Measurements from ENCODE around the gene TRERF1. TPM values are rescaled to one million over a fixed set of nuclear protein-coding genes. Genes with fewer than 3 reads are reported as not detected.

TRERF1 gene
- total RNA-seq, 1 donor from 2014 or later, result 20.6 TPM

- H3K36me3 ChIP-seq, result no peaks in the 10 kb centered on the region
- TF ChIP-seq POLR2AphosphoS5 (IDR thresholded peaks at IDR 0.05; ENCODE audit: insufficient read depth in 1 of 2, low read depth in 1 of 2), result no peak
- no peak for TF ChIP-seq CTCF (IDR thresholded peaks at IDR 0.05)
- no peak for TF ChIP-seq POLR2A (IDR thresholded peaks at IDR 0.05)
- H3K9me3 ChIP-seq, result no peaks in the 10 kb centered on the region
- H3K27me3 ChIP-seq, result no peaks in the 10 kb centered on the region
- peaks cover 62% of the 10 kb centered on the region for H3K4me1 ChIP-seq
- H3K4me3 ChIP-seq, result no peak overlapping the region
- peak overlapping the region; percentile 69 for H3K27ac ChIP-seq
- no peak for DNase-seq (ENCODE audit: extremely low spot score in 2 of 2)
- intact Hi-C loops (cut with DNase I), result no loop called here
These were observed 173.4 kb downstream of the TRERF1 start for GRCh38 chr6:42278131-42278853.

- Histone ChIP-seq H3K27ac (peak overlapping the region; percentile 69), H3K9me3 (no peaks in the 10 kb centered on the region), H3K4me1 (peaks cover 54% of the 10 kb centered on the region), H3K27me3 (no peaks in the 10 kb centered on the region), H3K36me3 (no peaks in the 10 kb centered on the region), H3K4me3 (no peak overlapping the region)
- no peak for DNase-seq (ENCODE audit: extremely low spot score in 2 of 2)
- intact Hi-C loops (cut with DNase I), result no loop called here
- no peak for TF ChIP-seq CTCF (IDR thresholded peaks at IDR 0.05)
- no peak for TF ChIP-seq POLR2AphosphoS5 (IDR thresholded peaks at IDR 0.05; ENCODE audit: insufficient read depth in 1 of 2, low read depth in 1 of 2)
- TF ChIP-seq POLR2A (IDR thresholded peaks at IDR 0.05), result no peak
These were observed 175.5 kb downstream of the TRERF1 start for GRCh38 chr6:42276034-42276890.

- Histone ChIP-seq H3K27me3 (no peaks in the 10 kb centered on the region), H3K4me1 (peaks cover 47% of the 10 kb centered on the region), H3K9me3 (no peaks in the 10 kb centered on the region), H3K27ac (peak overlapping the region; percentile 69), H3K4me3 (no peak overlapping the region), H3K36me3 (no peaks in the 10 kb centered on the region)
- no peak for TF ChIP-seq POLR2AphosphoS5 (IDR thresholded peaks at IDR 0.05; ENCODE audit: insufficient read depth in 1 of 2, low read depth in 1 of 2)
- TF ChIP-seq CTCF (IDR thresholded peaks at IDR 0.05), result no peak
- no peak for TF ChIP-seq POLR2A (IDR thresholded peaks at IDR 0.05)
- no peak for DNase-seq (ENCODE audit: extremely low spot score in 2 of 2)
- intact Hi-C loops (cut with DNase I), result no loop called here
These were observed 176.2 kb downstream of the TRERF1 start for GRCh38 chr6:42275376-42276033.

- no peak for TF ChIP-seq POLR2A (IDR thresholded peaks at IDR 0.05)
- TF ChIP-seq POLR2AphosphoS5 (IDR thresholded peaks at IDR 0.05; ENCODE audit: insufficient read depth in 1 of 2, low read depth in 1 of 2), result no peak
- TF ChIP-seq CTCF (IDR thresholded peaks at IDR 0.05), result no peak
- Histone ChIP-seq H3K9me3 (no peaks in the 10 kb centered on the region), H3K27ac (no peak overlapping the region), H3K36me3 (no peaks in the 10 kb centered on the region), H3K4me3 (no peak overlapping the region), H3K27me3 (no peaks in the 10 kb centered on the region), H3K4me1 (peaks cover 41% of the 10 kb centered on the region)
- intact Hi-C loops (cut with DNase I), result no loop called here
- DNase-seq (ENCODE audit: extremely low spot score in 2 of 2), result no peak
These were observed 176.8 kb downstream of the TRERF1 start for GRCh38 chr6:42274898-42275297.
